GM23338 (cell line): ENCODE measurements around the gene CDHR3. TPM values are rescaled to one million over a fixed set of nuclear protein-coding genes. Genes with fewer than 3 reads are reported as not detected.
A peak's percentile ranks its signal among the peaks of the same experiment; 100 is the strongest.

Source experiments
- ATAC-seq: fragments of 200-7000 bp; cut with Tn5 transposase; 3 replicates; pipeline ENCODE4 v1.9.1; 2020
- DNase-seq: peaks from one replicate; pipeline ENCODE4 v3.0.0-alpha.2; 2015; ENCODE audit warnings: low spot score
- H2AFZ ChIP-seq: fragments of 200-600 bp; sonication (generic); 2 replicates; pipeline ENCODE4 v1.8.0; 2016; ENCODE audit warnings: antibody characterized with exemption, mild to moderate bottlenecking, moderate library complexity
- H3F3A ChIP-seq: fragments of 200-600 bp; sonication (generic); replicated peaks from 2 replicates; pipeline ENCODE4 v1.8.0; 2017; ENCODE audit warnings: antibody characterized with exemption, mixed run types, low read depth
- H3K27ac ChIP-seq: fragments of 200-600 bp; sonication (generic); 2 replicates; pipeline ENCODE4 v1.6.1; 2016; ENCODE audit warnings: low read depth
- H3K27me3 ChIP-seq: fragments of 200-600 bp; sonication (generic); 2 replicates; pipeline ENCODE4 v1.8.0; 2016; ENCODE audit warnings: mild to moderate bottlenecking, mixed run types, moderate library complexity; ENCODE audit not compliant: insufficient read depth
- H3K36me3 ChIP-seq: fragments of 200-600 bp; sonication (generic); 2 replicates; pipeline ENCODE4 v1.8.0; 2016; ENCODE audit warnings: mild to moderate bottlenecking; ENCODE audit not compliant: insufficient read depth
- H3K4me1 ChIP-seq: fragments of 200-600 bp; sonication (generic); 2 replicates; pipeline ENCODE4 v1.8.0; 2016; ENCODE audit warnings: mild to moderate bottlenecking, moderate library complexity; ENCODE audit not compliant: insufficient read depth
- H3K4me2 ChIP-seq: fragments of 200-600 bp; sonication (generic); 2 replicates; pipeline ENCODE4 v1.7.1; 2017; ENCODE audit warnings: mixed run types
- H3K4me3 ChIP-seq: fragments of 200-600 bp; sonication (generic); 2 replicates; pipeline ENCODE4 v1.6.1; 2016; ENCODE audit warnings: mixed run types
- H3K79me2 ChIP-seq: fragments of 200-600 bp; sonication (generic); replicated peaks from 2 replicates; pipeline ENCODE4 v1.8.0; 2017; ENCODE audit warnings: mild to moderate bottlenecking; ENCODE audit not compliant: insufficient read depth
- H3K9me2 ChIP-seq: fragments of 200-600 bp; sonication (generic); 2 replicates; pipeline ENCODE4 v1.8.0; 2017; ENCODE audit not compliant: insufficient read depth
- H4K20me1 ChIP-seq: fragments of 200-600 bp; sonication (generic); replicated peaks from 2 replicates; pipeline ENCODE4 v1.8.0; 2017; ENCODE audit warnings: mild to moderate bottlenecking; ENCODE audit not compliant: insufficient read depth
- H3K27ac Mint-ChIP-seq: 2 replicates; pipeline ENCODE4 v1.8.0; 2020; ENCODE audit warnings: inconsistent platforms, mild to moderate bottlenecking, moderate library complexity, mixed read lengths
- H3K27me3 Mint-ChIP-seq: 3 replicates; pipeline ENCODE4 v1.8.0; 2022; ENCODE audit warnings: low read depth, mild to moderate bottlenecking, moderate library complexity, mixed read lengths, inconsistent platforms; ENCODE audit not compliant: insufficient read depth, poor library complexity
- H3K36me3 Mint-ChIP-seq: 3 replicates; pipeline ENCODE4 v1.8.0; 2021; ENCODE audit warnings: low read depth, mild to moderate bottlenecking, inconsistent platforms, moderate library complexity, mixed read lengths
- H3K4me1 Mint-ChIP-seq: 3 replicates; pipeline ENCODE4 v1.8.0; 2020; ENCODE audit warnings: mild to moderate bottlenecking, inconsistent platforms, mixed read lengths
- H3K4me3 Mint-ChIP-seq: 3 replicates; pipeline ENCODE4 v1.8.0; 2021; ENCODE audit warnings: moderate library complexity, mild to moderate bottlenecking, inconsistent platforms, mixed read lengths
- H3K9me3 Mint-ChIP-seq: 3 replicates; pipeline ENCODE4 v1.8.0; 2020; ENCODE audit warnings: moderate library complexity, mild to moderate bottlenecking, inconsistent platforms, mixed read lengths
- CREB1 ChIP-seq: fragments of 250-450 bp; sonication (Bioruptor Pico); IDR thresholded peaks from 2 replicates; pipeline ENCODE4 v1.5.0; 2020; ENCODE audit warnings: low read depth, mild to moderate bottlenecking, moderate library complexity
- EZH2 ChIP-seq: fragments of 200-600 bp; sonication (generic); IDR thresholded peaks from one replicate; pipeline ENCODE4 v1.8.0; 2017; ENCODE audit warnings: antibody characterized with exemption, mild to moderate bottlenecking, low read depth; ENCODE audit not compliant: unreplicated experiment
- EZH2phosphoT487 ChIP-seq: fragments of 200-600 bp; sonication (generic); IDR thresholded peaks from one replicate; pipeline ENCODE4 v1.8.1; 2018; ENCODE audit warnings: antibody characterized with exemption; ENCODE audit not compliant: unreplicated experiment
- JUNB ChIP-seq: IDR thresholded peaks from one replicate; pipeline ENCODE4 v1.6.1; 2016; ENCODE audit warnings: antibody characterized with exemption; ENCODE audit not compliant: unreplicated experiment
- NANOG ChIP-seq: IDR thresholded peaks from 2 replicates; pipeline ENCODE4 v1.6.1; 2016; ENCODE audit warnings: antibody characterized with exemption, borderline replicate concordance
- POLR2AphosphoS5 ChIP-seq: IDR thresholded peaks from 2 replicates; pipeline ENCODE4 v1.6.1; 2016; ENCODE audit warnings: antibody characterized with exemption, low read depth
- REST ChIP-seq: IDR thresholded peaks from one replicate; pipeline ENCODE4 v1.6.1; 2018; ENCODE audit warnings: antibody characterized with exemption; ENCODE audit not compliant: unreplicated experiment
- STAT1 ChIP-seq: IDR thresholded peaks from one replicate; pipeline ENCODE4 v1.6.1; 2016; ENCODE audit warnings: antibody characterized with exemption; ENCODE audit not compliant: unreplicated experiment
- ZNF114 ChIP-seq: fragments of 250-450 bp; sonication (Bioruptor Pico); IDR thresholded peaks from 2 replicates; pipeline ENCODE4 v1.5.0; 2020; ENCODE audit warnings: mild to moderate bottlenecking, moderate library complexity
- ZNF331 ChIP-seq: fragments of 250-450 bp; sonication (Bioruptor Pico); IDR thresholded peaks from 2 replicates; pipeline ENCODE4 v1.5.0; 2020; ENCODE audit warnings: low read depth, mild to moderate bottlenecking, moderate library complexity
- ZNF462 ChIP-seq: fragments of 250-450 bp; sonication (Bioruptor Pico); IDR thresholded peaks from 2 replicates; pipeline ENCODE4 v1.5.0; 2020; ENCODE audit warnings: mild to moderate bottlenecking, moderate library complexity
- polyA plus RNA-seq: library from polyadenylated mRNA; unstranded; fragments of >200 nt; fragmentation: Nextera tagmentation; extraction: Ambion mirVana; gene quantifications from 2 replicates; pipeline ENCODE4 v1.2.1, GENCODE V29; 2016
- total RNA-seq: library from RNA; depleted of rRNA; stranded (reverse); fragments of >200 nt; shearing (Covaris generic); gene quantifications from 2 replicates; pipeline ENCODE4 v1.2.3, GENCODE V29; 2014
- TF ChIP-seq, protein P1 (sequence below): IDR thresholded peaks from 2 replicates; pipeline ENCODE4 v1.6.1; 2016; ENCODE audit warnings: antibody characterized with exemption
- TF ChIP-seq, protein P2 (sequence below), 2 experiments: fragments of 200-600 bp in 1 of 2; sonication (generic) in 1 of 2; conservative IDR thresholded peaks; 2 replicates each; pipeline versions ENCODE4 v1.5.1 to v1.6.1; 2016 to 2017; ENCODE audit warnings: antibody characterized with exemption in 2 of 2, low read depth in 2 of 2, mild to moderate bottlenecking in 2 of 2, moderate library complexity in 1 of 2

CDHR3 gene
- total and polyA plus RNA-seq, 2 experiments from 2014 or later, result 5.1 to 12.2 TPM

DNA sequence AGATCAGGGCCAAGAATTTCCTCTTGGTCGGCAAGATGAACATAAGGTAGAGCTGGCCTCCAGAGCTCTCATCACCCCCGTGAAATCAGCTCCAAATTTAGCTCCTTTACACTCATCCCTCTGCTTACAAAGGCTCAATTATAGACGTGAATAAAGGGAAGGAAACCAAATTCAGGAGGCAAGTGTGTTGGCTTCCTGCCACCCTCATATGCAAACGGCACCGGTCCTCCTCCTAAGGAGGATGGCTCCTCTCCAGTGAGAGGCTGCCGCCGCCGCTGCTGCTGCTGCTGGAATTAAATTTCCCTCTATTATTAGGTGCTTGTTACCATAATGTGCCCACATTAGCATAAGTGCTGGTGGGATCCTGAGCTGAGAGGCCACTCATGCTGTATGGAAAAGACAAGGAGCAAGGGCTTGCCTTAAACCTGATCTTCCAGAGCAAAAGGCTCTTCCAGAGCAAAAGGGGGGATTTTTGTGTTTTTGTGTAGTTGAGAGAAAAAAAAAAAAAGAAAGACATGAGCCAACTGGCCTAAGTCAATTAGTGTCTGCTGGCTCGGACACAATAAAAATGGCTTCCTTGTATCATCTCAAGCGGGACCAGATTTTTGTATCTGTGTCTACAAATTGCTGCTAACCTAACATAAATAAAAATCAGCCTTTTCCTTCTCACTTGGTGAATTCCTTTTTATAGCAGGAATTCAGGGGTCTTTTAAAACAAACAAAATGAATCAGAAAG is 68.4 kb downstream of the CDHR3 start:
- Mint-ChIP-seq H3K36me3 (no peaks in the 10 kb centered on the region), H3K9me3 (no peaks in the 10 kb centered on the region), H3K4me3 (no peak overlapping the region), H3K27ac (peak overlapping the region; percentile 54; the same call in 1 of the 2 replicates), H3K27me3 (peaks cover 9% of the 10 kb centered on the region), H3K4me1 (peaks cover 39% of the 10 kb centered on the region)
- H3K27me3 ChIP-seq, result no peaks in the 10 kb centered on the region
- H3K4me1 ChIP-seq, result peaks cover 33% of the 10 kb centered on the region
- 0 out of 2 replicates have a peak overlapping the region, but pooled peaks have one; percentile 12 for H3K4me3 ChIP-seq
- no peaks in the 10 kb centered on the region for H3K79me2 ChIP-seq
- H3K27ac ChIP-seq, result 0 out of 2 replicates have a peak overlapping the region, but pooled peaks have one; percentile 11
- peak overlapping the region; percentile 56 for H3K4me2 ChIP-seq
- no peaks in the 10 kb centered on the region for H3K9me2 ChIP-seq
- DNase-seq (peak; percentile 43), ATAC-seq (peak; percentile 69)
- no peak for TF ChIP-seq POLR2AphosphoS5
- no peak for TF ChIP-seq EZH2phosphoT487
- TF ChIP-seq, protein P1, sequence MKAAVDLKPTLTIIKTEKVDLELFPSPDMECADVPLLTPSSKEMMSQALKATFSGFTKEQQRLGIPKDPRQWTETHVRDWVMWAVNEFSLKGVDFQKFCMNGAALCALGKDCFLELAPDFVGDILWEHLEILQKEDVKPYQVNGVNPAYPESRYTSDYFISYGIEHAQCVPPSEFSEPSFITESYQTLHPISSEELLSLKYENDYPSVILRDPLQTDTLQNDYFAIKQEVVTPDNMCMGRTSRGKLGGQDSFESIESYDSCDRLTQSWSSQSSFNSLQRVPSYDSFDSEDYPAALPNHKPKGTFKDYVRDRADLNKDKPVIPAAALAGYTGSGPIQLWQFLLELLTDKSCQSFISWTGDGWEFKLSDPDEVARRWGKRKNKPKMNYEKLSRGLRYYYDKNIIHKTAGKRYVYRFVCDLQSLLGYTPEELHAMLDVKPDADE, result no peak
- TF ChIP-seq ZNF114 (CRISPR knock-in tag), result no peak
- TF ChIP-seq REST, result no peak
- no peak for TF ChIP-seq EZH2
- TF ChIP-seq ZNF331 (CRISPR knock-in tag), result no peak
- TF ChIP-seq JUNB, result no peak
- TF ChIP-seq, protein P2, sequence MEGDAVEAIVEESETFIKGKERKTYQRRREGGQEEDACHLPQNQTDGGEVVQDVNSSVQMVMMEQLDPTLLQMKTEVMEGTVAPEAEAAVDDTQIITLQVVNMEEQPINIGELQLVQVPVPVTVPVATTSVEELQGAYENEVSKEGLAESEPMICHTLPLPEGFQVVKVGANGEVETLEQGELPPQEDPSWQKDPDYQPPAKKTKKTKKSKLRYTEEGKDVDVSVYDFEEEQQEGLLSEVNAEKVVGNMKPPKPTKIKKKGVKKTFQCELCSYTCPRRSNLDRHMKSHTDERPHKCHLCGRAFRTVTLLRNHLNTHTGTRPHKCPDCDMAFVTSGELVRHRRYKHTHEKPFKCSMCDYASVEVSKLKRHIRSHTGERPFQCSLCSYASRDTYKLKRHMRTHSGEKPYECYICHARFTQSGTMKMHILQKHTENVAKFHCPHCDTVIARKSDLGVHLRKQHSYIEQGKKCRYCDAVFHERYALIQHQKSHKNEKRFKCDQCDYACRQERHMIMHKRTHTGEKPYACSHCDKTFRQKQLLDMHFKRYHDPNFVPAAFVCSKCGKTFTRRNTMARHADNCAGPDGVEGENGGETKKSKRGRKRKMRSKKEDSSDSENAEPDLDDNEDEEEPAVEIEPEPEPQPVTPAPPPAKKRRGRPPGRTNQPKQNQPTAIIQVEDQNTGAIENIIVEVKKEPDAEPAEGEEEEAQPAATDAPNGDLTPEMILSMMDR (conservative IDR thresholded peaks at IDR 0.05; ENCODE audit: low read depth in 2 of 2), result no peak
- no peak for TF ChIP-seq NANOG
- no peak for TF ChIP-seq STAT1
- TF ChIP-seq CREB1 (CRISPR knock-in tag), result no peak
- no peak for TF ChIP-seq ZNF462 (CRISPR knock-in tag)
- H3F3A ChIP-seq, result no peaks in the 10 kb centered on the region
- H3K36me3 ChIP-seq, result no peaks in the 10 kb centered on the region
- H4K20me1 ChIP-seq, result no peaks in the 10 kb centered on the region
- no peak overlapping the region; the same call in 1 of the 2 replicates for H2AFZ ChIP-seq
